ENCODE results near the gene PRRT2.
A peak's percentile ranks its signal among the peaks of the same experiment; 100 is the strongest.

Gene PRRT2

GRCh38 chr16:29858974-29859373 lies 47.0 kb downstream of the PRRT2 start:
- Histone ChIP-seq H3K27ac (no peak overlapping the region), H3K9me3 (ENCODE audit: severe bottlenecking) (no peaks in the 10 kb centered on the region), H3K27me3 (ENCODE audit: insufficient read depth, low read depth, severe bottlenecking) (no peaks in the 10 kb centered on the region), H3K4me3 (ENCODE audit: low read depth, low read length) (no peak overlapping the region), H3K36me3 (peaks cover 23% of the 10 kb centered on the region)
- DNase-seq: no peak
- no peak for TF ChIP-seq CTCF (IDR thresholded peaks at IDR 0.05; ENCODE audit: low read depth, low read length)

GRCh38 chr16:29860218-29860617 lies 48.2 kb downstream of the PRRT2 start:
- Histone ChIP-seq H3K4me3 (ENCODE audit: low read depth, low read length) (no peak overlapping the region), H3K27ac (no peak overlapping the region), H3K27me3 (ENCODE audit: insufficient read depth, low read depth, severe bottlenecking) (no peaks in the 10 kb centered on the region), H3K36me3 (peaks cover 23% of the 10 kb centered on the region), H3K9me3 (ENCODE audit: severe bottlenecking) (no peaks in the 10 kb centered on the region)
- no peak for TF ChIP-seq CTCF (IDR thresholded peaks at IDR 0.05; ENCODE audit: low read depth, low read length)
- no peak for DNase-seq

GRCh38 chr16:29862383-29862883 lies 50.4 kb downstream of the PRRT2 start:
- Histone ChIP-seq H3K9me3 (ENCODE audit: severe bottlenecking) (no peaks in the 10 kb centered on the region), H3K27ac (peak overlapping the region; percentile 99), H3K27me3 (ENCODE audit: insufficient read depth, low read depth, severe bottlenecking) (no peaks in the 10 kb centered on the region), H3K4me3 (ENCODE audit: low read depth, low read length) (peak overlapping the region; percentile 67), H3K36me3 (peaks cover 23% of the 10 kb centered on the region)
- DNase-seq: peak; percentile 40
- TF ChIP-seq CTCF (IDR thresholded peaks at IDR 0.05; ENCODE audit: low read depth, low read length): peak; percentile 13; the same call in 1 of the 2 replicates

- Histone ChIP-seq H3K9me3 (ENCODE audit: severe bottlenecking) (no peaks in the 10 kb centered on the region), H3K27me3 (ENCODE audit: insufficient read depth, low read depth, severe bottlenecking) (no peaks in the 10 kb centered on the region), H3K36me3 (peaks cover 23% of the 10 kb centered on the region), H3K27ac (peak within 1 kb of the TSS; percentile 99), H3K4me3 (ENCODE audit: low read depth, low read length) (peak within 1 kb of the TSS; percentile 67)
- peak; percentile 79 for TF ChIP-seq CTCF (IDR thresholded peaks at IDR 0.05; ENCODE audit: low read depth, low read length)
- DNase-seq: peak; percentile 95
Measured at GRCh38 chr16:29862884-29863668, 51.1 kb downstream of the PRRT2 start, which contains the start of gene CDIPT. Gene CDIPT, minus strand, starts transcription at chr16:29863226. Its CDS starts 369 bp downstream, at chr16:29862857.

- no peaks in the 10 kb centered on the region for H3K9me3 ChIP-seq (ENCODE audit: severe bottlenecking)
- peaks cover 19% of the 10 kb centered on the region for H3K36me3 ChIP-seq
- TF ChIP-seq CTCF (IDR thresholded peaks at IDR 0.05; ENCODE audit: low read depth, low read length): no peak
- no peak overlapping the region for H3K4me3 ChIP-seq (ENCODE audit: low read depth, low read length)
- peak overlapping the region; percentile 99 for H3K27ac ChIP-seq
- no peaks in the 10 kb centered on the region for H3K27me3 ChIP-seq (ENCODE audit: insufficient read depth, low read depth, severe bottlenecking)
- no peak for DNase-seq
Measured at GRCh38 chr16:29863669-29863984, 51.6 kb downstream of the PRRT2 start.
